ENCODE data around the gene C1orf122.

C1orf122 gene

GRCh38 chr1:37807555-37808368, at the start of gene C1orf122, which contains the start of gene YRDC:
C1orf122 (plus strand) TSS chr1:37807790; CDS start chr1:37808405, 615 bp downstream.
YRDC (minus strand) TSS chr1:37808208; CDS start chr1:37808180, 28 bp downstream.
- no peak for TF ChIP-seq CTCF (IDR thresholded peaks at IDR 0.05)
- peak within 1 kb of the TSS; percentile 91 for H3K4me3 ChIP-seq
- peak; percentile 96 for DNase-seq (ENCODE audit: low spot score)
- H3K27ac ChIP-seq: peak within 1 kb of the TSS; percentile 88 to 98

GRCh38 chr1:37759451-37759850, 48.1 kb upstream of the C1orf122 start:
- no peak for TF ChIP-seq CTCF (IDR thresholded peaks at IDR 0.05)
- no peak overlapping the region for H3K4me3 ChIP-seq
- no peak overlapping the region for H3K27ac ChIP-seq
- no peak for DNase-seq (ENCODE audit: low spot score)

GRCh38 chr1:37761416-37762095, 46.0 kb upstream of the C1orf122 start:
- TF ChIP-seq CTCF (IDR thresholded peaks at IDR 0.05): no peak
- DNase-seq (ENCODE audit: low spot score): no peak
- H3K27ac ChIP-seq: no peak overlapping the region
- no peak overlapping the region for H3K4me3 ChIP-seq

GRCh38 chr1:37762516-37762915, 45.1 kb upstream of the C1orf122 start:
- no peak for DNase-seq (ENCODE audit: low spot score)
- no peak for TF ChIP-seq CTCF (IDR thresholded peaks at IDR 0.05)

GRCh38 chr1:37763791-37764413, 43.7 kb upstream of the C1orf122 start:
- no peak for DNase-seq (ENCODE audit: low spot score)
- TF ChIP-seq CTCF (IDR thresholded peaks at IDR 0.05): no peak

More at GRCh38 chr1:37762516-37762915, 45.1 kb upstream of the C1orf122 start:
- Histone ChIP-seq H3K27ac (no peak overlapping the region), H3K4me3 (no peak overlapping the region)

GRCh38 chr1:37764414-37764825, 43.2 kb upstream of the C1orf122 start:
- no peak for TF ChIP-seq CTCF (IDR thresholded peaks at IDR 0.05)
- no peak for DNase-seq (ENCODE audit: low spot score)
- H3K27ac ChIP-seq: no peak overlapping the region
- no peak overlapping the region for H3K4me3 ChIP-seq

More at GRCh38 chr1:37763791-37764413, 43.7 kb upstream of the C1orf122 start:
- Histone ChIP-seq H3K4me3 (no peak overlapping the region), H3K27ac (no peak overlapping the region)

All from coronary artery (tissue), 2 donors.